K562 (cell line): ENCODE data around the gene SLC16A5. TPM values are rescaled to one million over a fixed set of nuclear protein-coding genes. Genes with fewer than 3 reads are reported as not detected.

Experiments
- ATAC-seq: fragments of 200-7000 bp; cut with Tn5 transposase; 3 replicates; pipeline ENCODE4 v1.9.1; 2020; ENCODE audit warnings: moderate library complexity
- BruUV-seq: library from RNA; stranded (reverse); fragments of 400-500 nt; replicated peaks from 2 replicates; lab custom pipeline; 2021; lab: Mats Ljungman, UMichigan
- CTCF ChIA-PET: fragments of 300-600 bp; formaldehyde crosslinking; extraction: SDS; loops from one replicate; lab custom pipeline; 2021; ENCODE audit warnings: low intra/inter-chr PET ratio; lab: Yijun Ruan, JAX
- POLR2A ChIA-PET: fragments of 300-600, 350-650 bp; sonication (Branson Sonifier 250); formaldehyde crosslinking; extraction: SDS; loops from one replicate; lab custom pipeline; 2021; ENCODE audit warnings: antibody characterized with exemption, inconsistent platforms; lab: Yijun Ruan, JAX
- DNase-seq, 4 experiments: peaks; one replicate each; pipeline versions ENCODE4 v3.0.0 to v3.0.0-alpha.2; 2011 to 2018; ENCODE audit warnings: low spot score in 3 of 4, mixed read lengths in 3 of 4; ENCODE audit errors: extremely low read depth in 1 of 4
- FAIRE-seq: peaks from 2 replicates; lab custom pipeline; 2011; peaks lifted over from hg19 to GRCh38; lab: Jason Lieb, UNC
- H2AFZ ChIP-seq: 2 replicates; pipeline ENCODE4 v1.6.0; 2011; ENCODE audit warnings: low read depth, low read length, control low read depth, inconsistent platforms
- H3K27ac ChIP-seq: fragments of 200-600 bp; 3 replicates; pipeline ENCODE4 v1.8.0; 2011; ENCODE audit warnings: low read depth, mild to moderate bottlenecking, control low read depth, inconsistent platforms, low read length, moderate library complexity, mixed read lengths; ENCODE audit errors: extremely low read depth
- H3K27me3 ChIP-seq, 2 experiments: fragments of 300-600 bp in 1 of 2; 2 replicates in 1 of 2; 3 replicates in 1 of 2; pipeline versions ENCODE4 v1.6.0 to v1.8.0; 2011; ENCODE audit warnings: inconsistent platforms in 2 of 2, low read length in 2 of 2, mild to moderate bottlenecking in 1 of 2, mixed read lengths in 1 of 2, moderate library complexity in 1 of 2; ENCODE audit not compliant: control insufficient read depth in 2 of 2, insufficient read depth in 2 of 2
- H3K36me3 ChIP-seq: fragments of 300-600 bp; 3 replicates; pipeline ENCODE4 v1.8.0; 2011; ENCODE audit warnings: mild to moderate bottlenecking, low read length, inconsistent platforms; ENCODE audit not compliant: control insufficient read depth, insufficient read depth
- H3K4me1 ChIP-seq, 2 experiments: fragments of 200-600 bp in 1 of 2; replicated peaks in 1 of 2; 2 replicates in 1 of 2; 3 replicates in 1 of 2; pipeline versions ENCODE4 v1.5.1 to v1.8.0; 2011; ENCODE audit warnings: inconsistent platforms in 2 of 2, low read length in 2 of 2, mild to moderate bottlenecking in 1 of 2, mixed read lengths in 1 of 2, moderate library complexity in 1 of 2; ENCODE audit not compliant: control insufficient read depth in 2 of 2, insufficient read depth in 2 of 2
- H3K4me2 ChIP-seq: 2 replicates; pipeline ENCODE4 v1.6.1; 2011; ENCODE audit warnings: low read length, control low read depth, inconsistent platforms, mixed read lengths; ENCODE audit not compliant: insufficient read depth
- H3K4me3 ChIP-seq: fragments of 200-600 bp; sonication (generic), shearing (Covaris generic); 2 replicates; pipeline ENCODE4 v1.5.1; 2016; ENCODE audit warnings: control low read depth, inconsistent platforms
- H3K79me2 ChIP-seq: fragments of 200-600 bp; 3 replicates; pipeline ENCODE4 v1.8.0; 2011; ENCODE audit warnings: low read length, inconsistent platforms; ENCODE audit not compliant: control insufficient read depth, insufficient read depth
- H3K9ac ChIP-seq, 2 experiments: 2 replicates each; pipeline versions ENCODE4 v1.6.0 to v1.6.1; 2011; ENCODE audit warnings: low read depth in 2 of 2, low read length in 2 of 2, control low read depth in 1 of 2, inconsistent platforms in 1 of 2, mild to moderate bottlenecking in 1 of 2, mixed read lengths in 1 of 2; ENCODE audit not compliant: insufficient read depth in 1 of 2
- H3K9me1 ChIP-seq: one replicate; pipeline ENCODE4 v1.6.0; 2011; ENCODE audit warnings: inconsistent platforms, mild to moderate bottlenecking, low read length, moderate library complexity; ENCODE audit not compliant: control insufficient read depth, insufficient read depth
- H3K9me3 ChIP-seq: replicated peaks from 2 replicates; pipeline ENCODE4 v1.5.1; 2011; ENCODE audit warnings: low read depth, low read length, inconsistent platforms; ENCODE audit not compliant: control insufficient read depth, insufficient read depth
- H4K20me1 ChIP-seq: replicated peaks from 2 replicates; pipeline ENCODE4 v1.6.1; 2011; ENCODE audit warnings: low read length, inconsistent platforms, mixed read lengths; ENCODE audit not compliant: control insufficient read depth, insufficient read depth
- BRF1 ChIP-seq: IDR thresholded peaks from 3 replicates; pipeline ENCODE4 v1.6.1; 2011; ENCODE audit warnings: borderline replicate concordance, mild to moderate bottlenecking; ENCODE audit not compliant: insufficient read length; ENCODE audit errors: extremely low read depth
- DNMT1 ChIP-seq: fragments of 450-650 bp; IDR thresholded peaks from 2 replicates; pipeline ENCODE4 v1.6.1; 2016; ENCODE audit warnings: antibody characterized with exemption, mild to moderate bottlenecking
- FOXM1 ChIP-seq, 2 experiments: fragments of 450-650 bp in 1 of 2; sonication (generic) in 1 of 2; formaldehyde crosslinking in 1 of 2; IDR thresholded peaks; 2 replicates each; pipeline versions ENCODE4 v1.6.1 to v1.9.0; 2017 to 2022; ENCODE audit warnings: low read depth in 2 of 2, mild to moderate bottlenecking in 2 of 2, missing genetic modification reagents in 1 of 2, moderate library complexity in 1 of 2
- JUN ChIP-seq, 2 experiments: sonication (generic) in 1 of 2; formaldehyde crosslinking in 1 of 2; IDR thresholded peaks; 2 replicates each; pipeline versions ENCODE4 v1.6.1 to v1.8.0; 2012 to 2022; ENCODE audit warnings: borderline replicate concordance in 2 of 2, mild to moderate bottlenecking in 2 of 2, improper control_type of control experiment in 1 of 2, low read depth in 1 of 2, low read length in 1 of 2, missing genetic modification reagents in 1 of 2
- KDM4B ChIP-seq, 2 experiments: fragments of 450-650 bp in 1 of 2; sonication (generic) in 1 of 2; IDR thresholded peaks; 2 replicates each; pipeline ENCODE4 v1.6.1; 2016 to 2017; ENCODE audit warnings: borderline replicate concordance in 2 of 2, antibody characterized with exemption in 1 of 2, low read depth in 1 of 2, mild to moderate bottlenecking in 1 of 2
- KDM5B ChIP-seq: fragments of 200-600 bp; sonication (generic); IDR thresholded peaks from 2 replicates; pipeline ENCODE4 v1.6.1; 2012; ENCODE audit warnings: low read depth, mild to moderate bottlenecking, moderate library complexity, low read length, control low read depth, inconsistent platforms; ENCODE audit not compliant: insufficient replicate concordance
- L3MBTL2 ChIP-seq: fragments of 450-650 bp; IDR thresholded peaks from 2 replicates; pipeline ENCODE4 v1.6.1; 2016; ENCODE audit warnings: mild to moderate bottlenecking, moderate library complexity
- NFIC ChIP-seq: fragments of 450-650 bp; IDR thresholded peaks from 2 replicates; pipeline ENCODE4 v1.6.1; 2017; ENCODE audit warnings: mild to moderate bottlenecking, inconsistent platforms
- NR2C2 ChIP-seq, 2 experiments: fragments of 200-800 bp in 1 of 2; sonication (Bioruptor generic) in 1 of 2; sonication (generic) in 1 of 2; formaldehyde crosslinking in 1 of 2; IDR thresholded peaks; 2 replicates each; pipeline versions ENCODE4 v1.6.1 to v1.8.0; 2016 to 2022; ENCODE audit warnings: mild to moderate bottlenecking in 1 of 2, missing compliant biosample characterization in 1 of 2, missing genetic modification characterization in 1 of 2, missing genetic modification reagents in 1 of 2
- POLR2A ChIP-seq: fragments of 450-650 bp; conservative IDR thresholded peaks from 2 replicates; pipeline ENCODE4 v1.6.1; 2016
- RBFOX2 ChIP-seq: fragments of 200-400 bp; formaldehyde crosslinking; IDR thresholded peaks from 2 replicates; pipeline ENCODE4 v1.6.1; 2017; ENCODE audit warnings: low read depth, mild to moderate bottlenecking, low read length, moderate library complexity
- WGBS: fragments of 100-300 bp; shearing (Covaris generic); methylation state at CpG from one replicate; pipeline ENCODE4 v1.1.6; 2016; ENCODE audit warnings: low coverage, mixed read lengths; ENCODE audit not compliant: insufficient coverage; ENCODE audit errors: missing lambda C conversion rate; 5-methylcytosine and 5-hydroxymethylcytosine counted together
- in situ Hi-C: fragments of 300-500 bp; cut with MboI; formaldehyde crosslinking; loops from 4 replicates; pipeline ENCODE4 v1.15.0; 2018; ENCODE audit warnings: inconsistent platforms, mixed read lengths
- intact Hi-C: fragments of 100-400 bp; cut with micrococcal nuclease; formaldehyde crosslinking; loops from 2 replicates; pipeline ENCODE4 v1.14.2; 2022
- polyA plus RNA-seq, 8 experiments: library from polyadenylated mRNA; depleted of rRNA in 4 of 8; stranded (reverse) in 5 of 8; unstranded in 3 of 8; fragments of >200 nt; fragmentation: Nextera tagmentation in 2 of 8; fragmentation: Illumina TruSeq in 1 of 8; extraction: Ambion mirVana in 2 of 8; extraction: Trizol in 1 of 8; gene quantifications; 2 replicates each; pipeline versions ENCODE4 v1.2.1 to v1.2.3, GENCODE V29; 2011 to 2014; ENCODE audit warnings: inconsistent platforms in 1 of 8, missing spikeins in 1 of 8
- total RNA-seq, 7 experiments: library from RNA; depleted of rRNA in 6 of 7; stranded (reverse); fragments of >200 nt in 6 of 7; fragmentation: Illumina TruSeq in 2 of 7; extraction: Trizol in 2 of 7; gene quantifications; 2 replicates each; pipeline versions ENCODE4 v1.2.1 to v1.2.3, GENCODE V29; 2011 to 2021; ENCODE audit warnings: low replicate concordance in 1 of 7

SLC16A5 gene
- total and polyA plus RNA-seq, 9 of the 15 experiments (the other 6 are each of a cell fraction or from before 2014, with no cell fraction given) = 0.06 to 2.6 (median 0.91) TPM

- no peak for TF ChIP-seq KDM4B (IDR thresholded peaks at IDR 0.05; ENCODE audit: borderline replicate concordance in 2 of 2, low read depth in 1 of 2)
- TF ChIP-seq NFIC = no peak
- no peak for TF ChIP-seq POLR2A
- no peak for TF ChIP-seq FOXM1 (IDR thresholded peaks at IDR 0.05; ENCODE audit: low read depth)
- TF ChIP-seq FOXM1 (CRISPR knock-in tag; IDR thresholded peaks at IDR 0.05; ENCODE audit: low read depth) = no peak
- TF ChIP-seq, all 486 proteins: peak for 12
These were observed 987 bp downstream of the SLC16A5 start (continued) for GRCh38 chr17:75088465-75089417.

- ChIA-PET POLR2A (interaction anchor here (0.6 to 1.7 kb wide), 16 partner anchors 10 to 56 kb away, joined by 3 to 5 read pairs (median 3); no protein-coding TSS in a partner anchor), CTCF (interaction anchor here (0.6 kb wide), 1 partner anchor 13 kb away, joined by 3 read pairs; no protein-coding TSS in a partner anchor)
- Histone ChIP-seq H3K36me3 (no peaks in the 10 kb centered on the region), H3K4me1 (peaks cover 59 to 77% of the 10 kb centered on the region in 2 experiments), H3K9me1 (peaks cover 5% of the 10 kb centered on the region), H3K4me3 (no peak overlapping the region), H3K4me2 (peak overlapping the region; percentile 68), H3K27me3 (no peaks in the 10 kb centered on the region; a peak in 1 of 5 replicates), H4K20me1 (no peaks in the 10 kb centered on the region), H3K9ac (peak overlapping the region; percentile 46 to 89), H3K9me3 (no peaks in the 10 kb centered on the region), H2AFZ (peak overlapping the region; percentile 75), H3K79me2 (no peaks in the 10 kb centered on the region; the same call in 2 of the 3 replicates), H3K27ac (peak overlapping the region; percentile 74)
- WGBS = 16% methylated on average over 15 of the region's 19 CpGs
- FAIRE-seq (no peak), ATAC-seq (peak; percentile 35), DNase-seq (peak; percentile 40 to 85 (median 52))
- no TSS peak for BruUV-seq
- in situ Hi-C loops = no loop called here
- intact Hi-C loops = no loop called here
- peak; percentile 24 for TF ChIP-seq KDM5B
- TF ChIP-seq BRF1 = no peak
- TF ChIP-seq NR2C2 (CRISPR knock-in tag; IDR thresholded peaks at IDR 0.05) = no peak
- peak; percentile 81 for TF ChIP-seq NR2C2 (tag; IDR thresholded peaks at IDR 0.05)
- TF ChIP-seq RBFOX2 = peak; percentile 56
- TF ChIP-seq L3MBTL2 = peak; percentile 81
- no peak for TF ChIP-seq DNMT1
- no peak for TF ChIP-seq JUN (IDR thresholded peaks at IDR 0.05; ENCODE audit: borderline replicate concordance, low read depth, low read length)
- no peak for TF ChIP-seq JUN (CRISPR knock-in tag; IDR thresholded peaks at IDR 0.05; ENCODE audit: borderline replicate concordance)
These were observed 3.4 kb downstream of the SLC16A5 start for GRCh38 chr17:75090871-75091854.
